ENCODE results near the gene KRIT1.

GRCh38 chr7:92268921-92269320, 23.2 kb upstream of the KRIT1 start:
- TF ChIP-seq CSRNP2 (CRISPR knock-in tag; conservative IDR thresholded peaks at IDR 0.05; ENCODE audit: low read depth) = no peak
- no peak for TF ChIP-seq EZH2 (conservative IDR thresholded peaks at IDR 0.05; ENCODE audit: low read depth, low read length)
- no peak for TF ChIP-seq FOXO4 (CRISPR knock-in tag; conservative IDR thresholded peaks at IDR 0.05)
- TF ChIP-seq ZBED4 (CRISPR knock-in tag; IDR thresholded peaks at IDR 0.05; ENCODE audit: borderline replicate concordance) = no peak
- no peak for TF ChIP-seq MNT (IDR thresholded peaks at IDR 0.05)
- TF ChIP-seq IRF2 (CRISPR knock-in tag; IDR thresholded peaks at IDR 0.05) = no peak
- TF ChIP-seq PAWR (CRISPR knock-in tag; IDR thresholded peaks at IDR 0.05; ENCODE audit: borderline replicate concordance) = no peak
- no peak for TF ChIP-seq DPF2 (CRISPR knock-in tag; IDR thresholded peaks at IDR 0.05; ENCODE audit: borderline replicate concordance, low read depth)
- TF ChIP-seq YY1 (IDR thresholded peaks at IDR 0.05; ENCODE audit: insufficient read depth, insufficient replicate concordance, low read depth, low read length) = no peak
